Right lung (tissue), 5 donors: ENCODE results near the gene EZR. TPM values are rescaled to one million over a fixed set of nuclear protein-coding genes. Genes with fewer than 3 reads are reported as not detected.

Experiments
- DNase-seq, 2 donors: peaks; one replicate each; pipeline ENCODE4 v3.0.0-alpha.2; 2013
- polyA plus RNA-seq, 5 donors: library from polyadenylated mRNA; unstranded; fragments of 120-200 nt; gene quantifications; one replicate each; pipeline versions ENCODE4 v1.2.1 to v1.2.3, GENCODE V29; 2013; ENCODE audit warnings: inconsistent platforms in 1 of 5, low replicate concordance in 1 of 5; ENCODE audit not compliant: insufficient read length in 5 of 5, insufficient read depth in 1 of 5

EZR gene
- polyA plus RNA-seq, 5 donors: 143 to 172 (median 149) TPM

GRCh38 chr6:158737082-158737709 lies 82.0 kb downstream of the EZR start:
- DNase-seq: no peak

DNA sequence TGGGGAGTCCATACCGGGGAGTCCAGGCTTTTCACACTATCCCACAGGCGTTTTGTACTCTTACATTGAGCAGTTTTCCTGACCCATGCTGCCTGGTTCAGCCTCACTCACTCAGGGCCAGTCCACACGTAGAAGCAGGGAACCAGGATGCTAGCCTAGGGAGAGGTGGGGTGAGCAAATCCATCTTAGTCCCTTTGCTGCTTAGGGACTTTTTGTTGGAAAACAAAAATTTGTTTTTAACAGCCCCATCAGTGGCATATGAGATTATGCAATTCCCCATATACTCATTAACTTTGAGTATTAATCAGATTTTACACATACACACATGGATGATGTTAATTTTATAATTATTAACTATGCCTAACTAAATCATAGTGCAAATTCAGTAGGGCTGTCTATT lies 84.2 kb downstream of the EZR start:
- DNase-seq: no peak

- no peak for DNase-seq
Measured at GRCh38 chr6:158730541-158730907, 88.6 kb downstream of the EZR start.

GRCh38 chr6:158729906-158730540 lies 89.1 kb downstream of the EZR start:
- no peak for DNase-seq

- no peak for DNase-seq
Measured at GRCh38 chr6:158725704-158726103, 93.5 kb downstream of the EZR start.

- no peak for DNase-seq
Measured at GRCh38 chr6:158722176-158722729, 96.9 kb downstream of the EZR start.

DNA sequence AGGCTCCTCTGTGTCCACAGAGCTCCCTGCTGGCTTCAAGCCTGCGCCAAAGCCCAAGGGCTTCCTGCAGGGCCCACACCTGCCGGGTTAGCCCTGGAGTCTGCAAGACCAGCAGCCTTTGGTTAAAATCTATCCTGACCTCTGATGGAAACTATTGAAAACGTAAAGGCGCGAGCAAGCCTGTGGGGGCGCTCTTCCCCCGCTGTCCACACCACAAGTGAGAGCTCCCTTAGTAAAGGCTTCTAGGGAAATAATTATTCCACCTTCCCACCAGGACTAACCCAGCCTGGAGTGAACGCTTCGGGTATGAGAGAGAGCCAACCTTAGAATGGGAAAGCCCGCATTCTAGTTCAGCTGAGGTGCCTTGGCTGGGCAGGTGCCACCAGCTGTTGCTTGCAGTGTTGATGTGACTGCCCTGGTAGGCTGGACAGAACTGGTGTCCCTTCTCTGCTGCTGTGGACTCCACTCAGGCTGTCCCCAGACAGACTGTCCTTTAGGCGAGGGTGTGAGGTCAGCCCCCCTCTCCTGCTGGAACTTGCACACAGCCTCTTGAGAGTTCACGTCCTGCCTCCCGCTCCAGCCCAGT lies 100.6 kb downstream of the EZR start:
- no peak for DNase-seq

GRCh38 chr6:158717341-158718330 lies 101.5 kb downstream of the EZR start:
- no peak for DNase-seq

Other genes with a start within 250 kb of the EZR start
- 100 to 1,000 TPM; 131 to 169 (median 134) TPM for gene DYNLT1, start 174.6 kb downstream of the EZR start, polyA plus RNA-seq
- 10 to 100 TPM in 1 of 5 donors, 1 to 10 TPM in 4; 6.6 to 10.5 (median 8.4) TPM for gene SYTL3, start 169.3 kb downstream of the EZR start, polyA plus RNA-seq
- 10 to 100 TPM in 3 of 5 donors, 1 to 10 TPM in 2; 7.8 to 12.6 (median 10.2) TPM for gene RSPH3, start 180.8 kb upstream of the EZR start, polyA plus RNA-seq
- 1 to 10 TPM in 4 of 5 donors, under 1 TPM in 1; 0.90 to 1.9 (median 1.8) TPM for gene TAGAP, start 225.6 kb upstream of the EZR start, polyA plus RNA-seq